Activated naive CD8-positive, alpha-beta T cell treated with anti-CD3 and anti-CD28 coated beads for 36 hours (primary cell): Measurements from ENCODE around the gene RUNX1. TPM values are rescaled to one million over a fixed set of nuclear protein-coding genes. Genes with fewer than 3 reads are reported as not detected.

ENCODE experiments used
- DNase-seq: peaks from one replicate; pipeline ENCODE4 v3.0.0; 2021
- H3K27ac Mint-ChIP-seq: one replicate; pipeline ENCODE4 v1.8.0; 2022; ENCODE audit warnings: mild to moderate bottlenecking, moderate library complexity, mixed read lengths
- H3K27me3 Mint-ChIP-seq: one replicate; pipeline ENCODE4 v1.8.0; 2022; ENCODE audit warnings: mild to moderate bottlenecking, mixed read lengths
- H3K36me3 Mint-ChIP-seq: one replicate; pipeline ENCODE4 v1.8.0; 2021; ENCODE audit warnings: mild to moderate bottlenecking, mixed read lengths
- H3K4me1 Mint-ChIP-seq: one replicate; pipeline ENCODE4 v1.8.0; 2021; ENCODE audit warnings: mixed read lengths
- H3K4me3 Mint-ChIP-seq: one replicate; pipeline ENCODE4 v1.8.0; 2022; ENCODE audit warnings: mild to moderate bottlenecking, moderate library complexity, mixed read lengths
- H3K9me3 Mint-ChIP-seq: one replicate; pipeline ENCODE4 v1.8.0; 2022; ENCODE audit warnings: mixed read lengths
- total RNA-seq, 2 experiments: library from RNA; stranded (reverse); gene quantifications; one replicate each; pipeline ENCODE4 v1.2.3, GENCODE V29; 2021

RUNX1 gene
- total RNA-seq, 2 experiments from 2014 or later: 16.6 to 18.0 TPM

GRCh38 chr21:34768326-34768725, 280.8 kb downstream of the RUNX1 start:
- DNase-seq: no peak
- H3K36me3 Mint-ChIP-seq: no peaks in the 10 kb centered on the region
- no peaks in the 10 kb centered on the region for H3K4me1 Mint-ChIP-seq
- no peak overlapping the region for H3K4me3 Mint-ChIP-seq
- H3K27ac Mint-ChIP-seq: no peak overlapping the region
- peaks cover 5% of the 10 kb centered on the region for H3K27me3 Mint-ChIP-seq
- no peaks in the 10 kb centered on the region for H3K9me3 Mint-ChIP-seq

GRCh38 chr21:34766862-34767261, 282.2 kb downstream of the RUNX1 start:
- H3K4me3 Mint-ChIP-seq: no peak overlapping the region

GRCh38 chr21:34765619-34766018, 283.5 kb downstream of the RUNX1 start:
- Mint-ChIP-seq H3K27ac (no peak overlapping the region), H3K4me1 (no peaks in the 10 kb centered on the region), H3K27me3 (peaks cover 5% of the 10 kb centered on the region), H3K4me3 (no peak overlapping the region), H3K9me3 (no peaks in the 10 kb centered on the region), H3K36me3 (no peaks in the 10 kb centered on the region)
- DNase-seq: no peak

More at GRCh38 chr21:34766862-34767261, 282.2 kb downstream of the RUNX1 start:
- no peaks in the 10 kb centered on the region for H3K36me3 Mint-ChIP-seq
- no peak overlapping the region for H3K27ac Mint-ChIP-seq
- DNase-seq: no peak
- H3K9me3 Mint-ChIP-seq: no peaks in the 10 kb centered on the region
- peaks cover 5% of the 10 kb centered on the region for H3K27me3 Mint-ChIP-seq
- no peaks in the 10 kb centered on the region for H3K4me1 Mint-ChIP-seq

GRCh38 chr21:34764715-34765284, 284.3 kb downstream of the RUNX1 start:
- H3K36me3 Mint-ChIP-seq: no peaks in the 10 kb centered on the region
- no peak overlapping the region for H3K4me3 Mint-ChIP-seq
- DNase-seq: no peak
- H3K9me3 Mint-ChIP-seq: no peaks in the 10 kb centered on the region
- peaks cover 5% of the 10 kb centered on the region for H3K27me3 Mint-ChIP-seq
- H3K4me1 Mint-ChIP-seq: no peaks in the 10 kb centered on the region
- H3K27ac Mint-ChIP-seq: no peak overlapping the region

- Mint-ChIP-seq H3K4me3 (no peak overlapping the region), H3K27ac (no peak overlapping the region), H3K9me3 (no peaks in the 10 kb centered on the region), H3K27me3 (no peaks in the 10 kb centered on the region), H3K4me1 (no peaks in the 10 kb centered on the region), H3K36me3 (no peaks in the 10 kb centered on the region)
- DNase-seq: no peak
Measured at GRCh38 chr21:34762786-34763185, 286.3 kb downstream of the RUNX1 start.

- Mint-ChIP-seq H3K4me3 (no peak overlapping the region), H3K36me3 (no peaks in the 10 kb centered on the region), H3K27ac (no peak overlapping the region), H3K9me3 (no peaks in the 10 kb centered on the region), H3K4me1 (no peaks in the 10 kb centered on the region), H3K27me3 (no peaks in the 10 kb centered on the region)
- no peak for DNase-seq
Measured at GRCh38 chr21:34761758-34762330, 287.3 kb downstream of the RUNX1 start.

- Mint-ChIP-seq H3K9me3 (no peaks in the 10 kb centered on the region), H3K36me3 (no peaks in the 10 kb centered on the region), H3K27me3 (peaks cover 19% of the 10 kb centered on the region), H3K4me1 (no peaks in the 10 kb centered on the region), H3K4me3 (no peak overlapping the region), H3K27ac (no peak overlapping the region)
- no peak for DNase-seq
Measured at GRCh38 chr21:34754690-34755647, 294.1 kb downstream of the RUNX1 start.

- Mint-ChIP-seq H3K27ac (no peak overlapping the region), H3K4me3 (no peak overlapping the region), H3K9me3 (no peaks in the 10 kb centered on the region), H3K36me3 (no peaks in the 10 kb centered on the region), H3K4me1 (peaks cover 5% of the 10 kb centered on the region), H3K27me3 (peaks cover 17% of the 10 kb centered on the region)
- no peak for DNase-seq
Measured at GRCh38 chr21:34748862-34749261, 300.2 kb downstream of the RUNX1 start.

- peak; percentile 50 for DNase-seq
- H3K9me3 Mint-ChIP-seq: no peaks in the 10 kb centered on the region
- H3K27ac Mint-ChIP-seq: no peak overlapping the region
- H3K27me3 Mint-ChIP-seq: peaks cover 10% of the 10 kb centered on the region
- no peaks in the 10 kb centered on the region for H3K36me3 Mint-ChIP-seq
- H3K4me1 Mint-ChIP-seq: peaks cover 5% of the 10 kb centered on the region
- H3K4me3 Mint-ChIP-seq: peak overlapping the region; percentile 42
Measured at GRCh38 chr21:34745557-34746255, 303.4 kb downstream of the RUNX1 start.

- no peak overlapping the region for H3K4me3 Mint-ChIP-seq
- H3K4me1 Mint-ChIP-seq: peaks cover 5% of the 10 kb centered on the region
- H3K27ac Mint-ChIP-seq: no peak overlapping the region
- no peaks in the 10 kb centered on the region for H3K9me3 Mint-ChIP-seq
- DNase-seq: no peak
- H3K36me3 Mint-ChIP-seq: no peaks in the 10 kb centered on the region
- H3K27me3 Mint-ChIP-seq: peaks cover 1% of the 10 kb centered on the region
Measured at GRCh38 chr21:34744801-34745200, 304.3 kb downstream of the RUNX1 start.

- Mint-ChIP-seq H3K27ac (no peak overlapping the region), H3K9me3 (no peaks in the 10 kb centered on the region), H3K27me3 (no peaks in the 10 kb centered on the region), H3K36me3 (no peaks in the 10 kb centered on the region), H3K4me3 (no peak overlapping the region), H3K4me1 (peaks cover 5% of the 10 kb centered on the region)
- DNase-seq: no peak
Measured at GRCh38 chr21:34743831-34744230, 305.3 kb downstream of the RUNX1 start.

GRCh38 chr21:34743285-34743684, 305.8 kb downstream of the RUNX1 start:
- no peaks in the 10 kb centered on the region for H3K9me3 Mint-ChIP-seq
- H3K4me1 Mint-ChIP-seq: peaks cover 5% of the 10 kb centered on the region
- no peaks in the 10 kb centered on the region for H3K36me3 Mint-ChIP-seq
- no peaks in the 10 kb centered on the region for H3K27me3 Mint-ChIP-seq
- DNase-seq: no peak
- H3K4me3 Mint-ChIP-seq: no peak overlapping the region
- H3K27ac Mint-ChIP-seq: no peak overlapping the region

GRCh38 chr21:34740198-34740597, 308.9 kb downstream of the RUNX1 start:
- no peak overlapping the region for H3K4me3 Mint-ChIP-seq
- no peak overlapping the region for H3K27ac Mint-ChIP-seq
- no peaks in the 10 kb centered on the region for H3K36me3 Mint-ChIP-seq
- no peaks in the 10 kb centered on the region for H3K9me3 Mint-ChIP-seq
- no peak for DNase-seq
- no peaks in the 10 kb centered on the region for H3K27me3 Mint-ChIP-seq
- no peaks in the 10 kb centered on the region for H3K4me1 Mint-ChIP-seq
